GM21447 (cell line): ENCODE data around the gene TEN1.
"Not testable (repeated sequence)": the region's sequence is repeated elsewhere in the genome, so short reads cannot be mapped to it uniquely, and the experiment has no call there.

Source experiments
- ATAC-seq: cut with Tn5 transposase; IDR thresholded peaks from one replicate; pipeline ENCODE4 v1.9.1; 2021; ENCODE audit not compliant: unreplicated experiment

The TEN1 gene, protein sequence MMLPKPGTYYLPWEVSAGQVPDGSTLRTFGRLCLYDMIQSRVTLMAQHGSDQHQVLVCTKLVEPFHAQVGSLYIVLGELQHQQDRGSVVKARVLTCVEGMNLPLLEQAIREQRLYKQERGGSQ

GRCh38 chr17:75978938-75979704, at the start of gene TEN1, which contains the start of gene ACOX1:
TSS of gene TEN1 (plus strand) at chr17:75979240. CDS start at chr17:75986193, 6,953 bp downstream.
TSS of gene ACOX1 (minus strand) at chr17:75979166. CDS start at chr17:75979073, 93 bp downstream.
- ATAC-seq: peak; percentile 93

GRCh38 chr17:75931062-75931461, 48.0 kb upstream of the TEN1 start:
- ATAC-seq: no peak

DNA sequence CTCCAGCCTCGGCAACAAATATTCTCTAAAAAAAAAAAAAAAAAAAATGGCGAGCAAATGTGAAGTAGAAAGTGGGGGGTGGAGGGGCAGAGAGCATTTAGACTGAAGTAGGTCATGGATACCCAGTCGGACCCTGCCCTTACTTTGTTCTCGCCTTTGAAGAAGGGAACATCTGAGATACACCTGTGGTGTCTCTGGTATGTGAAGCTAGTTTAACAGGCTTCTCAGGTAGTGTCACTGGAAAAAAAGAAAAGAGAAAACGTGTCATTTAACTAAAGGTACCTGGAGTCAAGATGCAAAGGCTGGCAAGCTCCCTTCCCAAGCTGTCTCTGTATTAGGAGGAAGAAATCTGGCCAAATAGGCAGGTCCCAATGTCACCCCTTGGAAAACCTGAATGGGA, 46.2 kb upstream of the TEN1 start:
- ATAC-seq: no peak

DNA sequence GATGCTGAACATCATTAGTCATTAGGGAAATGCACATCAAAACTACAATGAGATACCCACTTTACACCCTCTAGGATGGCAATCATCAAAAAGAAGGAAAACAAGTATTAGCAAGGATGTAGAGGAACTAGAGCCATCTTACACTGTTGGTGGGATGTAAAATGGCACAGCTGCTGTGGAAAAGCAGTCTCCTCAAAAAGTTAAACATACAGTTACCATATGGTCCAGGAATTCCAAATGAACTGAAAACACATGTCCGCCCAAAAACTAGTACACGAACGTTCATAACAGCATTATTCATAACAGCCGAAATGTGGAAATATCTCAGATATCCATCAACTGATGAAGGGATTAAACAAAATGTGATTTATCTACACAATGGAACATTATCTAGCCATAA, 45.2 kb upstream of the TEN1 start:
- no peak for ATAC-seq

DNA sequence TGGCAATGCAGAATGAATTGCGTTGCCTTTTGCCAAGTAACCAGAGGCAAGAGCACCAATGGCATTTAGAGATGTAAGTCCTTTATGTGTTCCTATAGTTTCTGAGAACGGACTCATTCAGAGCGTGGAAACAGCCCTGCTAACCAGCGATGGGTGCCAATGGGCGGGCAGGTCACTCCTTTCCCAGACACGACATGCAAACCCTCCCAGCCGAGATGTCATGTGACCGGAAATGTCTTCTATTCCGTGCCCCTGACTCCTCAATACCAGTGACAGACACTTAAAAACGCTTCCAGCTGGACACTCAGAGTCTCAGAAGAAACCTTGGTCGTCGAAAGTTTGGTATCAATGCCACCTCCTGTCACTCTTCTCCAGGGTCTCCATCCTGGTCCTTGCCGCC, 41.4 kb upstream of the TEN1 start:
- ATAC-seq: no peak

DNA sequence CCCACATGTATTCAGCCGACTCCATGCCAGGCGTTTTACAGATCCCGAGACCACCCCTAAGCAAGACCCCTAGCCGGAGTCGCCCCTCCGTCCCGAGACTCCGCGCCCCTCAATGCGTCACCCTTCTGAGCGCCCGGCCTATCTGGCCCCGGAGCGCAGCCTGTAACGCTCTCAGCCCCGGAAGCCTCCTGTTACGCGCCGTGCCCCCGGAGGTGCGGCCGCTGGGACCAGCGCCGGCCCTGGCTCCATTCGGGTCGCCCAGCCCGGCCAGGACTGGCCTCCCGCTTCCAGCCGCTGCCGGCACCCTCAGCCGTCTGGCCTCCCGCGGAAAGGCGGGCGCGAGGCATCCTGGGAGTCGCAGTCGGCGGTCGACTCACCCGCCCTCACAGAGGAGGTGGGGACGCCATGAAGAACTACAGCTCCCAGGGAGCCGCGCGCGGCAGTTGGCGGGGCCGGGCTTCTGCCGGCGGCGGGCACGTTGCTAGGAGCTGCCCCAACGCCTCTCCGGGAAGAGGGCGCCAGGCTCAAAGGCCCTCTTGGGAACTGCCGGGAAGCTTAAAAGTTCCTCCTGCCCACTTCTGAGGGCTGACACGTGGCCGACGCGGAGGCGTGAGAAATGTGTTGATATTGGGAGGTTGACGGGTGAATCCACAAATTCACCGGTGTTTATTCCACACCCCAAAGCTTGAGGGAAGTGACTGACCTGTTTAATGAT, 38.2 kb upstream of the TEN1 start, which contains the start of gene FBF1:
TSS of gene FBF1 (minus strand) at position 316 of the 715 bp plus-strand sequence. CDS start 2,893 bp downstream, outside the sequence.
- peak; percentile 92 for ATAC-seq

DNA sequence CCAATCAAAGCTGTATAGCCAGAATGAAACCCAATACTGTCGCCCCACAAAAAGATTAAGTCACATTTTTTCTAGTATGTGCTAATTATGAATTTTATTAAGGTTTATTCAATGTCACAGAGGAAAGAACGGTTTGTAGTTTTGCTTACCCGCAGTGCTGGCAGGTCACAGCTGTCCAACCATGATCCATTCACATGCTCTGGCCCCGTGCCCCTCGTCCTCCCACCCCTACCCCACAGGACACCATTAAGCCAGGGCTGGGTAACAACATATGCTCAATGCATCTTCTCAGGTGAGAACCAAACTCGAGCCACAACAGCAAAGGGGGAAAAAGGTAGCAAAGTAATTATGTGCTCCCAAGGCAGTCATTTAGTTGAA, 37.6 kb upstream of the TEN1 start:
- ATAC-seq: no peak

GRCh38 chr17:75942473-75942872, 36.6 kb upstream of the TEN1 start:
- ATAC-seq: no peak

DNA sequence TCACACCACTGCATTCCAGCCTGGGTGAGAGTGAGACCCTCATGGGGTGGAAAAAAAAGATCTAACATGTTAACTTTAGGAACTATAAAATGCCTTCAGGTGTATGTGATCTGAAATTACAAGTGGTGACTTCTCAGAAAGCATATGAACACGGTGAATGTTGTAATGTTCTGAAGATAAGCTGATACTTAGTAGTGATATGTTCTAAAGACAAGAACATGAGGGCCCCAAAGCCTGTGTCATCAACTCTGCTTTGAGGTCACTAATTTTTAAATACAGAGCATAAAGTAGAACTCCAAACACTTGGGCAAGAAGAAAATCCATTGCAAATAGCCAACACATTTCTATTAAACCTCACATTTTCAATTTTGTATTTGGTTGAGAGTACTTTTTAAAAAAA, 35.5 kb upstream of the TEN1 start:
- no peak for ATAC-seq

- no peak for ATAC-seq
Observed at GRCh38 chr17:75945211-75945610, 33.8 kb upstream of the TEN1 start.

DNA sequence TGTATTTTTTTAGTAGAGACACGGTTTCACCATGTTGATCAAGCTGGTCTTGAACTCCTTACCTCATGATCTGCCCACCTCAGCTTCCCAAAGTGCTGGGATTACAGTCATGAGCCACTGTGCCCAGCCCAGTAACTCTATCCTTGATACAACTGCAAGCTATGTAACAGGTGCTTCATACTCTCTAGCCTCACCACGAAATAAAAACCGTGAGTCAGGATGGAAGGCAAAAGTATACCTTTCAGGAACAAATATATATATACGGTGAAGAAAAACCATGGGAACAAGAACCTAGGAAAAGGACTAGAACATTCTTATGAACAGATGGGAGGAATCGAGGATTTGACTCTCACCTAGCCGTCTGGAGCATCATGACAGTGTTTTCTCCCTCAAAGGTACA, 28.6 kb upstream of the TEN1 start:
- ATAC-seq: no peak

DNA sequence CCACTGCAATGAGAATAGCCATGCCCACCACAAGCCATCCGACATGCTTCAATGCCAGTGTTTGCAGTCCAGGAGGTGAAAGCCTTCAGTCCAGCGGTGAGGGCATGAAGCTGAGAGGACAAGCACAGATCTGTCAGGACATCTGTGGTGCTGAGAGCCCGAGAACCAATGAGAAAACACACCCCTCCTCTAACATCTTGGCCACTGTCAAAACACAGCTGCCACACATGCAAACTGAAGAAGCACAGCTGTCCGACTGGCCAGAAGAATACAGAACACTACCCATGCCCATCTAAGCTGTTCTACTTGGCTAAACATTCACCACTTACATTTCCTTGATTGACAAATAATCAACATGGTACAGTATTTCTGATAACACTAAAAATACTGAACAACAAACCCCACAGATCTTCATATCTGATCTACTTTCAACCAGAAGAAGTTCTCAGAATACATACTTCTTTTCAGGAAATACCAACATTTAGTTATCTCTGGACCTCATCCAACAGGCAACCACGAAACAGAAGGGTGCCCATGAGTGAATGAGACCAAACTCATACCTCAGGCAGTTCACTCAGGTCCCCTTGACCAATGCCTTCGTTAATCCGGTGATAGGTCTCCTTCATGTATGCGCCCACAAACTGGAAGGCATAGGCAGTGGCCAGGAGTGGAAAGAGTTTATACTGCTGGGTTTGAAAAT, 28.0 kb upstream of the TEN1 start:
- no peak for ATAC-seq

DNA sequence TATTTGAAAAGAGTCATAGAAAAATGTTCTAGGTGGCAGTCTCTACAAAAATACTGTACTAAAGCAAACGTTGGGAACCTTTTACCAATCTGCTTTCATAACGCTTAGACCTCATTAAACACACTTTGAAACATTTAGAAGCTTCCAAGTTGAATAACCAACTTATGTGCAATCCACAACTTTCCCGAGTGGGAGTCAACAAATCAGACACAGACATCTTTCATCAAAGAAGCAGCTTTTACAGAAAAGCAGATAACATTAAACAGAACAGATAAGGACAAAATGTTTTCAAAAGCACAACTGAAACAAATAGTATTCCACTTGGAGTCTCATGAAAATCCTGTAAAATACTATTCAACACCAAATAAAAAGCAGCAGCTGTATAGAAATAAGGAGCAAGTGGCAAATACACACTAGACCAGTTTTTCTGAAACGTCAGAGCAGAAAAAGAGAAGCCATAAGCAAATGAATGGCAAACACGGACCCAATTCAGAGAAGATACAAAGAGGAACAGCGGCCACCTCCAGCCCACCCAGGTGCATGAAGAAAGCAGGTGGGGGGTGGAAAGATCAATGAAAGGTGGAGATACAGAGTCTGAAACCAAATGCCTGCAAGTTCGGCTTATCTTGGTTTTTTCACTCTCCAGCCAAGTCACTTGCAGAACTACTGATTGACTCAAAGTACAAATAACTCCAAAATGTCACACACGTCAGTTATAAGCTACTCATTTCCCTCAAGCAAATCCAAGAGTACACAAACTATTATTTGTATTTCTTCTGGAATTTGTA, 19.8 kb upstream of the TEN1 start:
- no peak for ATAC-seq

GRCh38 chr17:75959839-75960511, 19.1 kb upstream of the TEN1 start:
- no peak for ATAC-seq

GRCh38 chr17:75965468-75965867, 13.6 kb upstream of the TEN1 start:
- no peak for ATAC-seq

GRCh38 chr17:75969044-75969443, 10.0 kb upstream of the TEN1 start:
- not testable (repeated sequence) for ATAC-seq

DNA sequence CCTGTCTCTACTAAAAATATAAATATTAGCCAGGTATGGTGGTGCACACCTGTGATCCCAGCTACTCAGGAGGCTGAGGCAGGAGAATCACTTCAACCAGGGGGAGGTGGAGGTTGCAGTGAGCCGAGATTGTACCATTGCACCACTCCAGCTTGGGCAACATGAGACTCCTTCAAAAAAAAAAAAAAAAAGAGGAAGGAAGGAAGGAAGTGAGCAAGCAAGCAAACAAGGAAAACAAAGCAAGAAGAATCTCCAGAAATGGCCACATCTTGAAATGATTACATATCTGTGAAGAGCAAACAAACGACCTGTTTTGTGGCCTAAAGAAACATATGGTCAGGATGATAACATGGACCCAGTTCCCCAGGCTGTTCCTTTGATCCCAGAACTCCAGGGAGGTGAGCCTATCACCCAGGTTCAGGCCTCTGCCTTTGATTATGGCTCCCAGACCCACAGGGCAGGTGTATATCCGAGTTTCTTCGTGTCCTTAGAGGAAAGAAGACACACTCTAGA, 9.0 kb upstream of the TEN1 start:
- no peak for ATAC-seq

DNA sequence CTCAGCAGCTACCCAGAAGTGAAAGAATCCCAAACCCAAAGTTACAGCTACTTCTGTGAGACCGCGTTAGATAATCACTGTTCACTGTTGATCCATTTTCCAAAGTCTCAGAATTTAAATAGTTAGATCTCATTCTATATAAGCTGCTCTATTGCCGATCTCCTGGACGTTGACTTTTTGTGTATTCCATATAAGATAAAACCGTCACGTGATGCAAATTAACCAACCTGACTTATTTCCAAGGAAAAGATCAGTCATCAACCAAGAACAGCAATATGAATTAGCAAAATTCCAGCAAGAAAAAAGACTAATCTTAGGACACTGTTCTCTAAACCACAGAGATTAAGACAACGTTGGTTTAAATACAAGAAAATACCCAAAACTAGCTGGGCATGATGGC, 8.4 kb upstream of the TEN1 start:
- no peak for ATAC-seq

GRCh38 chr17:75975187-75975586, 3.9 kb upstream of the TEN1 start:
- ATAC-seq: not testable (repeated sequence)

- ATAC-seq: no peak
Observed at GRCh38 chr17:75975757-75976174, 3.3 kb upstream of the TEN1 start.
